Measurements from ENCODE around the gene CAMKK1.

- no peak for TF ChIP-seq CTCF (optimal IDR thresholded peaks at IDR 0.05 in 1 of 3, IDR thresholded peaks at IDR 0.05 in 1 of 3, conservative IDR thresholded peaks at IDR 0.05 in 1 of 3; ENCODE audit: extremely low read depth in 1 of 3, insufficient read depth in 2 of 3, low read length in 3 of 3)
- no peak for TF ChIP-seq EZH2 (IDR thresholded peaks at IDR 0.05; ENCODE audit: low read length)
These were observed 19.0 kb downstream of the CAMKK1 start for GRCh38 chr17:3873862-3874261.

All from keratinocyte (primary cell).